GM18499 (cell line): ENCODE measurements around the gene MIF4GD.
A peak's percentile ranks its signal among the peaks of the same experiment; 100 is the strongest.
"Not testable (repeated sequence)": the region's sequence is repeated elsewhere in the genome, so short reads cannot be mapped to it uniquely, and the experiment has no call there.

Experiments
- ATAC-seq: cut with Tn5 transposase; IDR thresholded peaks from one replicate; pipeline ENCODE4 v1.9.1; 2021; ENCODE audit warnings: moderate number of reproducible peaks; ENCODE audit not compliant: insufficient read depth, unreplicated experiment

MIF4GD gene

GRCh38 chr17:75262112-75262606 lies 8.9 kb downstream of the MIF4GD start:
- ATAC-seq: no peak

GRCh38 chr17:75261336-75262111 lies 9.5 kb downstream of the MIF4GD start, which contains the start of the genes GGA3 and MRPS7:
Gene GGA3 (minus strand): TSS chr17:75261606. CDS start chr17:75261587, 19 bp downstream.
Gene MRPS7 (plus strand): TSS chr17:75261879. CDS start chr17:75261901, 22 bp downstream.
- no peak for ATAC-seq

GRCh38 chr17:75260641-75261335 lies 10.2 kb downstream of the MIF4GD start:
- ATAC-seq: no peak

GRCh38 chr17:75257228-75257627 lies 13.8 kb downstream of the MIF4GD start:
- not testable (repeated sequence) for ATAC-seq

- ATAC-seq: not testable (repeated sequence)
Observed at GRCh38 chr17:75255954-75256698, 14.9 kb downstream of the MIF4GD start.

GRCh38 chr17:75252039-75252816 lies 18.8 kb downstream of the MIF4GD start:
- no peak for ATAC-seq

GRCh38 chr17:75250009-75250471 lies 21.0 kb downstream of the MIF4GD start:
- peak; percentile 72 for ATAC-seq

- no peak for ATAC-seq
Observed at GRCh38 chr17:75249564-75249963, 21.5 kb downstream of the MIF4GD start.

GRCh38 chr17:75246404-75246803 lies 24.6 kb downstream of the MIF4GD start:
- ATAC-seq: no peak

GRCh38 chr17:75245011-75245410 lies 26.0 kb downstream of the MIF4GD start:
- ATAC-seq: no peak

GRCh38 chr17:75244133-75244866 lies 26.7 kb downstream of the MIF4GD start:
- no peak for ATAC-seq

- ATAC-seq: no peak
Observed at GRCh38 chr17:75242461-75243042, 28.5 kb downstream of the MIF4GD start.

- ATAC-seq: no peak
Observed at GRCh38 chr17:75241996-75242460, 29.0 kb downstream of the MIF4GD start.

GRCh38 chr17:75241502-75241901 lies 29.5 kb downstream of the MIF4GD start:
- no peak for ATAC-seq

GRCh38 chr17:75241143-75241430 lies 29.9 kb downstream of the MIF4GD start:
- ATAC-seq: no peak

GRCh38 chr17:75240394-75241142 lies 30.5 kb downstream of the MIF4GD start:
- no peak for ATAC-seq

GRCh38 chr17:75239778-75240393 lies 31.1 kb downstream of the MIF4GD start:
- ATAC-seq: no peak

- ATAC-seq: no peak
Observed at GRCh38 chr17:75239214-75239613, 31.8 kb downstream of the MIF4GD start.
